Stimulated activated CD8-positive, alpha-beta memory T cell treated with anti-CD3 and anti-CD28 coated beads, Interleukin-2, amount 100 ng/mL, for 48 hours (primary cell): ENCODE data around the gene KCNQ1.
A peak's percentile ranks its signal among the peaks of the same experiment; 100 is the strongest.

Experiments
- DNase-seq, 2 donors: peaks; one replicate each; pipeline ENCODE4 v3.0.0-alpha.2; 2020; ENCODE audit warnings: low read depth in 2 of 2

The KCNQ1 gene

GRCh38 chr11:2766166-2766565 lies 321.4 kb downstream of the KCNQ1 start:
- DNase-seq = no peak

- no peak for DNase-seq
Observed at GRCh38 chr11:2767071-2767470, 322.3 kb downstream of the KCNQ1 start.

GRCh38 chr11:2767801-2768200 lies 323.0 kb downstream of the KCNQ1 start:
- no peak for DNase-seq

GRCh38 chr11:2768471-2769408 lies 323.9 kb downstream of the KCNQ1 start:
- peak; percentile 23 to 34 for DNase-seq

- DNase-seq = no peak
Observed at GRCh38 chr11:2769409-2770095, 324.7 kb downstream of the KCNQ1 start.

GRCh38 chr11:2770096-2770751 lies 325.4 kb downstream of the KCNQ1 start:
- DNase-seq = no peak

- no peak for DNase-seq
Observed at GRCh38 chr11:2770761-2771301, 326.0 kb downstream of the KCNQ1 start.

- DNase-seq = no peak
Observed at GRCh38 chr11:2771758-2772466, 327.1 kb downstream of the KCNQ1 start.

- DNase-seq = peak; percentile 27 to 33
Observed at GRCh38 chr11:2772544-2773031, 327.8 kb downstream of the KCNQ1 start.

GRCh38 chr11:2774173-2775082 lies 329.6 kb downstream of the KCNQ1 start:
- no peak for DNase-seq

- no peak for DNase-seq
Observed at GRCh38 chr11:2775083-2775625, 330.3 kb downstream of the KCNQ1 start.

GRCh38 chr11:2775626-2776350 lies 331.0 kb downstream of the KCNQ1 start:
- DNase-seq = no peak

GRCh38 chr11:2776351-2777061 lies 331.7 kb downstream of the KCNQ1 start:
- DNase-seq = no peak

GRCh38 chr11:2777386-2777785 lies 332.6 kb downstream of the KCNQ1 start:
- DNase-seq = no peak

GRCh38 chr11:2777871-2778629 lies 333.2 kb downstream of the KCNQ1 start:
- no peak for DNase-seq

- DNase-seq = no peak
Observed at GRCh38 chr11:2778630-2779498, 334.1 kb downstream of the KCNQ1 start.

GRCh38 chr11:2779499-2779980 lies 334.7 kb downstream of the KCNQ1 start:
- no peak for DNase-seq
